Panc1 (cell line): ENCODE measurements around the gene KIF7. TPM values are rescaled to one million over a fixed set of nuclear protein-coding genes. Genes with fewer than 3 reads are reported as not detected.

ENCODE experiments used
- ATAC-seq: fragments of 200-7000 bp; cut with Tn5 transposase; 2 replicates; pipeline ENCODE4 v1.9.1; 2020; ENCODE audit warnings: mild to moderate bottlenecking, moderate library complexity
- BruUV-seq: library from RNA; stranded (reverse); fragments of 400-500 nt; replicated peaks from 2 replicates; lab custom pipeline; 2021; lab: Mats Ljungman, UMichigan
- CTCF ChIA-PET: fragments of 300-600 bp; sonication (Branson Sonifier 250); formaldehyde crosslinking; loops from one replicate; lab custom pipeline; 2022; ENCODE audit warnings: antibody characterized with exemption; lab: Charles Lee
- POLR2A ChIA-PET: fragments of 300-600 bp; sonication (Branson Sonifier 250); formaldehyde crosslinking; loops from one replicate; lab custom pipeline; 2022; ENCODE audit warnings: antibody characterized with exemption; lab: Charles Lee
- DNase-seq: peaks from one replicate; pipeline ENCODE4 v3.0.0-alpha.2; 2010; ENCODE audit warnings: low read depth, low spot score
- H3K27ac ChIP-seq: 2 replicates; pipeline ENCODE4 v1.5.1; 2011; ENCODE audit warnings: mild to moderate bottlenecking, low read length, inconsistent platforms
- H3K27me3 ChIP-seq: fragments of 200-500 bp; sonication (Bioruptor generic); 2 replicates; pipeline ENCODE4 v1.6.0; 2014; ENCODE audit warnings: low read length, inconsistent platforms; ENCODE audit not compliant: control insufficient read depth, insufficient read depth
- H3K36me3 ChIP-seq: fragments of 200-500 bp; sonication (Bioruptor generic); 2 replicates; pipeline ENCODE4 v1.5.1; 2014; ENCODE audit warnings: inconsistent platforms, mild to moderate bottlenecking, low read length, moderate library complexity; ENCODE audit not compliant: control insufficient read depth, insufficient read depth
- H3K4me1 ChIP-seq: 2 replicates; pipeline ENCODE4 v1.5.1; 2011; ENCODE audit warnings: inconsistent platforms, mild to moderate bottlenecking, low read length, moderate library complexity; ENCODE audit not compliant: control insufficient read depth, insufficient read depth
- H3K4me3 ChIP-seq, 2 experiments: 2 replicates each; pipeline ENCODE4 v1.5.1; 2011 to 2012; ENCODE audit warnings: low read depth in 2 of 2, low read length in 2 of 2, mild to moderate bottlenecking in 2 of 2, inconsistent platforms in 1 of 2, moderate library complexity in 1 of 2
- H3K9me3 ChIP-seq: fragments of 200-500 bp; sonication (Bioruptor generic); 2 replicates; pipeline ENCODE4 v1.5.1; 2014; ENCODE audit warnings: low read depth, mild to moderate bottlenecking, inconsistent platforms, low read length, moderate library complexity; ENCODE audit not compliant: control insufficient read depth, insufficient read depth
- CTCF ChIP-seq: fragments of 450-650 bp; IDR thresholded peaks from 2 replicates; pipeline ENCODE4 v1.5.1; 2017; ENCODE audit warnings: mild to moderate bottlenecking
- POLR2AphosphoS5 ChIP-seq: IDR thresholded peaks from 2 replicates; pipeline ENCODE4 v1.6.1; 2012; ENCODE audit warnings: mild to moderate bottlenecking, low read depth, low read length, moderate library complexity
- REST ChIP-seq, 2 experiments: IDR thresholded peaks; 2 replicates each; pipeline ENCODE4 v1.6.1; 2011 to 2012; ENCODE audit warnings: low read depth in 2 of 2, control low read depth in 1 of 2, low read length in 1 of 2, mild to moderate bottlenecking in 1 of 2, moderate library complexity in 1 of 2; ENCODE audit not compliant: insufficient read depth in 1 of 2
- SIN3A ChIP-seq: IDR thresholded peaks from 2 replicates; pipeline ENCODE4 v1.6.1; 2012; ENCODE audit warnings: low read depth, mild to moderate bottlenecking, low read length, moderate library complexity, borderline replicate concordance; ENCODE audit not compliant: insufficient read depth
- TCF7L2 ChIP-seq: IDR thresholded peaks from 2 replicates; pipeline ENCODE4 v1.6.1; 2011; ENCODE audit warnings: mild to moderate bottlenecking, low read depth, low read length, inconsistent platforms
- in situ Hi-C: cut with HindIII; loops from 2 replicates; pipeline ENCODE4 v1.10.0; 2016; ENCODE audit warnings: low sequenced_read_pairs, low pct_unique_long_range_greater_than_20kb
- intact Hi-C: fragments of 100-400 bp; cut with micrococcal nuclease; formaldehyde crosslinking; loops from one replicate; pipeline ENCODE4 v1.10.0; 2022; ENCODE audit not compliant: unreplicated experiment
- total RNA-seq: library from RNA; stranded (reverse); gene quantifications from one replicate; pipeline ENCODE4 v1.2.1, GENCODE V29; 2021; ENCODE audit not compliant: unreplicated experiment

KIF7 gene
- total RNA-seq, 1 experiment from 2014 or later = 6.5 TPM

GRCh38 chr15:89615135-89615534 is 40.1 kb downstream of the KIF7 start:
- Histone ChIP-seq H3K4me1 (no peaks in the 10 kb centered on the region), H3K9me3 (peaks cover 16% of the 10 kb centered on the region; the same call in 1 of the 2 replicates), H3K36me3 (peaks cover 41% of the 10 kb centered on the region), H3K27me3 (no peaks in the 10 kb centered on the region), H3K4me3 (no peak overlapping the region), H3K27ac (no peak overlapping the region)
- ChIA-PET CTCF (no interaction called here), POLR2A (no interaction called here)
- no peak for TF ChIP-seq SIN3A
- no peak for TF ChIP-seq POLR2AphosphoS5
- TF ChIP-seq REST (IDR thresholded peaks at IDR 0.05; ENCODE audit: insufficient read depth in 1 of 2, low read depth in 2 of 2, low read length in 1 of 2) = no peak
- TF ChIP-seq TCF7L2 = no peak
- no peak for TF ChIP-seq CTCF
- in situ Hi-C loops (no loop called here), intact Hi-C loops (no loop called here)
- ATAC-seq = no peak
- no TSS peak for BruUV-seq
- DNase-seq = no peak

GRCh38 chr15:89614164-89614563 is 41.1 kb downstream of the KIF7 start:
- Histone ChIP-seq H3K4me1 (no peaks in the 10 kb centered on the region), H3K27me3 (no peaks in the 10 kb centered on the region), H3K27ac (no peak overlapping the region), H3K4me3 (no peak overlapping the region), H3K9me3 (peaks cover 16% of the 10 kb centered on the region; the same call in 1 of the 2 replicates), H3K36me3 (peaks cover 36% of the 10 kb centered on the region; the same call in 1 of the 2 replicates)
- DNase-seq (no peak), ATAC-seq (no peak)
- CTCF ChIA-PET = no interaction called here
- no TSS peak for BruUV-seq
- no peak for TF ChIP-seq TCF7L2
- no peak for TF ChIP-seq POLR2AphosphoS5
- no peak for TF ChIP-seq REST (IDR thresholded peaks at IDR 0.05; ENCODE audit: insufficient read depth in 1 of 2, low read depth in 2 of 2, low read length in 1 of 2)
- TF ChIP-seq SIN3A = no peak
- TF ChIP-seq CTCF = no peak
- POLR2A ChIA-PET = no interaction called here
- intact Hi-C loops = no loop called here
- in situ Hi-C loops = no loop called here
